Cardiac septum (tissue), 1 donor: Measurements from ENCODE around the gene SBSN. TPM values are rescaled to one million over a fixed set of nuclear protein-coding genes. Genes with fewer than 3 reads are reported as not detected.

Experiments
- DNase-seq: peaks from one replicate; pipeline ENCODE4 v3.0.0-alpha.2; 2020; ENCODE audit warnings: low spot score
- intact Hi-C: fragments of 100-400 bp; cut with DNase I; formaldehyde crosslinking; loops from one replicate; pipeline ENCODE4 v1.14.0; 2022
- long read RNA-seq: library from polyadenylated mRNA; unstranded; transcript quantifications from one replicate; pipeline ENCODE4 v2.0.0, GENCODE V29; 2021
- total RNA-seq: library from RNA; stranded (reverse); fragmentation: NEBNext Ultra II Directional; extraction: Animal tissue kit (Norgen Biotek cat#: 25700); gene quantifications from one replicate; pipeline ENCODE4 v1.2.1, GENCODE V29; 2021
- donor health status: DM: no; HTN: no; CAD: no.

The SBSN gene, protein sequence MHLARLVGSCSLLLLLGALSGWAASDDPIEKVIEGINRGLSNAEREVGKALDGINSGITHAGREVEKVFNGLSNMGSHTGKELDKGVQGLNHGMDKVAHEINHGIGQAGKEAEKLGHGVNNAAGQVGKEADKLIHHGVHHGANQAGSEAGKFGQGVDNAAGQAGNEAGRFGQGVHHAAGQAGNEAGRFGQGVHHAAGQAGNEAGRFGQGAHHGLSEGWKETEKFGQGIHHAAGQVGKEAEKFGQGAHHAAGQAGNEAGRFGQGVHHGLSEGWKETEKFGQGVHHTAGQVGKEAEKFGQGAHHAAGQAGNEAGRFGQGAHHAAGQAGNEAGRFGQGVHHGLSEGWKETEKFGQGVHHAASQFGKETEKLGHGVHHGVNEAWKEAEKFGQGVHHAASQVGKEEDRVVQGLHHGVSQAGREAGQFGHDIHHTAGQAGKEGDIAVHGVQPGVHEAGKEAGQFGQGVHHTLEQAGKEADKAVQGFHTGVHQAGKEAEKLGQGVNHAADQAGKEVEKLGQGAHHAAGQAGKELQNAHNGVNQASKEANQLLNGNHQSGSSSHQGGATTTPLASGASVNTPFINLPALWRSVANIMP
- not detected for total RNA-seq
- long read RNA-seq, result 0 reads

DNA sequence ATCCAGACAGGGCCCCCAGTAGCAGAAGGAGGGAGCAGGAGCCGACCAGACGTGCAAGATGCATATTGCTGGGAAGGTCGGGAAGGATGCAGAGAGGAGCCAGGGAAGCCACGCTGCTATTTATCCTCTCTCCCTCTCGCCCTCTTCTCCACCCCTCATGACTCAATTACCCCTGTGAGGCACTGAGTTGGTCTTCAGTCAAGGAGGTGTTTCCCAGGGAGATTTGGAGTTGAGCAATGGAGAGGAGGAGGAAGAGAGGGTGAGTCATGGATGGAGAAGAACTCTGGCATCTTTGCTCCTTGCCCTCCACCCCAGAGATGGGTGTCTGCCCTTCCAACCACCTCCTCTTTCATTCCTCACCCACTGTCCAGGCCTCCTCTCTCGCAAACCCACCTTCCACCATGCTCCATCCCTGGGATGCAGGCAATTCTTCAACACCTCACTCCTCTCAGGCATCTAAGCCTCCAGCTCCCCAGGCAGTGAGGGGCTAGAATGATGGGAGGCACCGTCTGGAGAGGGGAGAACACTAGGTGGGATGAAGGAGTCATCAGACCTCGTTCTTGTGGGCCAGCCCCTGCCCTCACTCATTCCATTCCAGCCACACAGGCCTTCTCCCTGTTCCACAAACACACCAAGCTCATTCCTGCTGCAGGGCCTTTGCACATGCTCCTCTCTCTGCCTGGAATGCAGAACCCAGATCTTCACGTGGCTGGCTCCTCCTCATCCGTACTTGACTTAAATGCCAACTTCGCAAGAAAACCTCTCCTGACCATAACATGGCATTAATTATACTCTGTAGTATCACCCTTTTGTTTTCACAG is at the start of gene SBSN:
Gene SBSN, minus strand, starts transcription at position 94 of the 821 bp plus-strand sequence. Its CDS starts 30 bp downstream, at position 64.
- intact Hi-C loops, result no loop called here
- no peak for DNase-seq

DNA sequence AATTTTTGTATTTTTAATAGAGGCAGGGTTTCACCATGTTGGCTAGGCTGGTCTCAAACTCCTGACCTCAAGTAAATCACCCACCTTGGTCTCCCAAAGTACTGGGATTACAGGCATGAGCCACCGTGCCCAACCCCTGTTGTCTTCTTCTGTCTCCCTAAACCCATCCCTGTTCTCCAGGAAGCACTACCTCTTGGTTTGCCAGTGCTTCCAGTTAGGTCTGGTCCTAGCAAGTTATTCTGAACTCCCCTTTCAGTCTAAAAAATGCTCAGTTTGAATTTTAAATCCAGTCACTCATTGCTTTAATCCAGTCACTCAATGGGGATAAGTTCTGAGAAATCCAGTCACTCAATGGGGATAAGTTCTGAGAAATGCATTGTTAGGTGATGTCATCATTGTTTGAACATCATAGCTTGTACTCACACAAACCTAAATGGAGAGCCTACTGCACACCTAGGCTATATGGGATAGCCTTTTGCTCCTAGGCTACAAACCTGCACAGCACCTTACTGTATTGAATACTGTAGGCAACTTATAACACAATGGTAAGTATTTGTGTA is 43.4 kb upstream of the SBSN start:
- DNase-seq, result no peak
- intact Hi-C loops, result no loop called here

DNA sequence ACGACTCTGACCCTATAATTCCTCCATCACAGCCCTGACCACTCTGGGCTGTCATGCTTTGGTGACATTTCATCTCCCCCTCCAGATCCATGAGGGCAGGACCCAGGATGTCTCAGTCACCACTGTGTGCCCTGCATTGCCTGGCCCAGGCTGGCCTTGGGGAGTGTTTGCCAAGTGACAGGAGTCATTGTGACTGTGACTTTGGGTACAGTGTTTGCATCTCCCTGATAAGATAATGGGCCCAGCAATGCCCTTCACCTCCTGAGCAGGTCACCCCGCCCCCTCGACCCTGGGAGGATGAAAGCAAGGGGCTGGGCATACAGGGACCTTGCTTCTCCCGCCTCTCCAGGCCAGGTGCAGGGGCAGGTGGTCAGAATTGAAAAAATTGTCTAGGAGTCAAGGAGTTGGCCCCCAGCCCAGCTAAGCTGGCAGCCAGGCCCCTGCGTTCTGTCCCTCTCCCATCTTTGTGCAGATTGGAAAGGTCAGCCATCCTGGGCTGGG is 41.2 kb upstream of the SBSN start:
- intact Hi-C loops, result no loop called here
- peak; percentile 47 for DNase-seq

- intact Hi-C loops, result no loop called here
- no peak for DNase-seq
These were observed 38.6 kb upstream of the SBSN start for GRCh38 chr19:35566738-35567137.

DNA sequence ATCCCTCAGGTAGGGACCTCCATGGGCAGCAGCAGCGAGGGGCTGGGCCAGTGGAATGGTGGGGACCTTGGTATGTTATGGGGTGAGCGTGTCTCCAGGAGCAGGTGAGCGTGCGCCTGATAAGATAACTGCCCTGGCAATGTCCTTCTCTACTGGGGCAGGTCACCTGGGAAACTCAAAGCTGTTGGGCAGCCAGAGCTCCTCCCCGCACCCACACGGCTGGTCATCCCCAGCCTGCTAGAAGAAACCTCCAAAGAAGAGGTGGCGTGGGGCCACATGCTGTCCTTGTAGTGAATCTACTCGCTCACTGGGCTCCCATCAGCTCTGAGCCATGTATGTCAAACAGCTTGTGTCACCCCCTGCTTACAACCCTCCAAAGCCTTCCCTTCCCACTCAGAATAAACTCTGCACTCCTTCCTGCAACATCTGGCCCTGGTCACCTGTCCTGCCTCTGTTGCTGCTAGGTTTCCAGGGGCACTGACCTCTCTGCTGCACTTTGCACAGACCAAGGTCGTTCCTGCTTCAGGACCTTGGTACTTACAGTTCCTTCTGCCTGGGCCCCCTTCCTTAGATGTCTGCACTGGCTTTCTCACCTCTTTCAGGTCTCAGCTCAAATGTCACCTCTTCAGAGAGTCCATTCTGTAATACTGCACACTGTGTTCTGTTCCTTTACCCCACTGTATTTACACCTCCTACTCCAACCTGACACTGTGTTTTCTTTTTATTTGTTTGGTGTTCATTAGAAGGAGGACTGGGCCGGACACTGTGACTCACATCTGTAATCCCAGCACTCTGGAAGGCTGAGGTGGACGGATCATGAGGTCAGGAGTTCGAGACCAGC is 37.1 kb upstream of the SBSN start:
- intact Hi-C loops, result no loop called here
- no peak for DNase-seq

DNA sequence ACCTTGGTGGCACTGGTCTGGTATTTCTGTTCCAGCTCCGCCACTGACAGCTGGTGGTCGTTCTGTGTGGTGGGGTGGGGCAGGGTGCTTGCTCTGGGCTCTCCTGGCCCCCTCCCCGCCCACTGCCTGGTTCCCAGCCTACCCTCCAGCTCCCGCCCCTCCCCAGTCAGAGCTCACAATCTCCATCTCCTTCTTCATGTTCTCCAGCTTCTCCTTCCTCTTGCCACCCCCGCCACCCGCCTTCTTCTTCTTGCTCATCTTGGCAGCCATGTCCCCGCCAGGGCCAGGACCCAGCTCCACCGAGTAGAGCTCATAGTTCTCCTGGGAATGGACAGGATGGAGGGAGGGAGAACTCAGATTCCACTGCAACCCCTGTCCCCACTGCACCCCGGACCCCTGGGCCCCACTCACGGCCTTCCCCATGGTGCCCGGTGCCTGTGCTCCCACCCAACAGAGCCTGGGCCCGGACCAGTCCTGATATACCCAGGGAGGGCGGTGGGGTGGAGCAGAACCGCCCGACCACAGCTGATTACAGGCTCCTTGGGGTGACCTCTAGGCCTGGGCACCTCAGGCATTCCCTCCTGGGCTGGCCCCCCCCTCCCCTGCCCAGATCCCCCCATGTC is 35.2 kb upstream of the SBSN start, which contains the start of gene ATP4A:
Gene ATP4A, minus strand, starts transcription at position 452 of the 623 bp plus-strand sequence. Its CDS starts 29 bp downstream, at position 423.
- DNase-seq, result no peak

DNA sequence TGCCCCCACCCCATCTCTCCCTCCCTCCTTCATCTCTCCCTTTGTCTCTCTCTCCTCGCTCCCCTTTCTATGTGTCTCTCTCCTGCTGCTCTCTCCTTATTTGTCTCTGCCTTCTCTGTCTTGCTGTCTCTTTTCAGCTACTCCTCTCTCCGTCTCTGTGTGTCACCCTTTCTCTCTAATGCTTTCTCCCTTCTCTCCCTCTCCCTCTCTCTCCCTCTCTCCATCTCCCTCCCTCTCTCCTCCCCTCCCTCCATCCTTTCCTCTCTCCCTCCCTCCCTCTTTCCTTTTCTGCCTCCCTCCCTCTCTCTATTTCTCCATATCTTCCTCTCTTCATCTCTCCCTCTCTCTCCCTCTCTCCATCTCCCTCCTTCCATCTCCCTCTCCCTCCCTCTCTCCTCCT is 34.7 kb upstream of the SBSN start:
- intact Hi-C loops, result no loop called here
- DNase-seq, result no peak

More for the DNA sequence above, 35.2 kb upstream of the SBSN start, which contains the start of gene ATP4A:
- intact Hi-C loops, result no loop called here

DNA sequence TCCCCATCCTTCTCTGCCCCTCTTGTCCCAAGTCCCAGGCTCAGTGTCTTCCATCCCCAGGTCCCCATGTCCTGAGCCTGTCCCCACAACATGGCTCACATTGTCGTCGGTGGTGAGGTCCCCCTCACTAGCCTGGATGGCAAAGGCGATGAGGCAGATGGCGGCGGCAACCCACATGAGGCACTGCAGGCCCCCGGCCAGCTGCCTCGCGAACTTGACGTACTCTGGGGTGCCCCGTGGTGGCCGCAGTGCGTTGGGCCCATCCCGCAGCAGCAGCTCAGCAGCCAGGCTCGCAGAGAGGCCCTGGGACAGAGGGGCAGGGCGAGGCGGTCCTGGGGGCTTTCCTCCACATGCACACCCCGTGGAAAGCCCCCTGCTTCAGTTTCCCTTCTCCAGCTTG is 34.2 kb upstream of the SBSN start:
- DNase-seq, result no peak
- intact Hi-C loops, result no loop called here

GRCh38 chr19:35561436-35561835 is 33.3 kb upstream of the SBSN start:
- intact Hi-C loops, result no loop called here
- DNase-seq, result no peak

DNA sequence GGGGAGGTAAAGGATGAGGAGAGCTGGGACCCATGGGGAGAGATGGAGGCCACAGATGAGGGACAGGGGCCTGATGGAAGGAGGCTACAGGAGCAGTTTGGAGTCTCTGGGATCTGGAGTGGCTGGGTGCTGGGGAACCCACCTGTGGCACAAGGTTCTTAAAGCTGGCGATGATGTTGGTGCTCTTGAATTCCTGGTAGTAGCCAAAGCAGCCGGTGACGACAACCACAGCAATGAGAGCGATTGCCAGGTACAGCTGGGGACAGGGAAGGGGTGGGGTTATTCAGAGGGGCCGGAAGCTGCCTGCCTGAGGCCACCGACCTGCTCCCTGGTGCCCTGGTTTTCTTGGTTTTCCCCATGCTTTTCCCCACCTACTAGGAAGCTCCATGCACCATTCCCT is 32.6 kb upstream of the SBSN start:
- intact Hi-C loops, result no loop called here
- no peak for DNase-seq

GRCh38 chr19:35560271-35560670 is 32.2 kb upstream of the SBSN start:
- no peak for DNase-seq
- intact Hi-C loops, result no loop called here

GRCh38 chr19:35559781-35560180 is 31.7 kb upstream of the SBSN start:
- DNase-seq, result no peak
- intact Hi-C loops, result no loop called here

DNA sequence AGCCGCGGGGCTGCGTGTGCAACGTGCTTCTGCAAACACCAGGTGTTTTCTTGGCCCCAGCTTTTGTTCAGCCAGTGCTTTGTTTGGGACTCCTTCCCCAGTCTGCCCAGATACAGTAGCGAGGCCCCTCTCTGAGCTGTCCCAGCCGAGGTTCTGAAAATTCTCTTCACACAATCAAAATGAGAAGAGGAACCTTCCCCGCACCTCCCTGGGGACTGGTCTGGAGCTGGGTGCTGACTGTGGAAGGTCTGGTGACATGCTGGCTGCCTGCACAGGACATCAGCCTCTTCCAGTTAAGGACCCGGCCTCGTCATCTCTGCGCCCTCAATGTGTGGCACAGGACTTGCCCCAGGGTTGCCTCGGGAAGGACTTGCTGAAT is 31.2 kb upstream of the SBSN start:
- intact Hi-C loops, result no loop called here
- DNase-seq, result no peak

- DNase-seq, result no peak
- intact Hi-C loops, result no loop called here
These were observed 30.5 kb upstream of the SBSN start for GRCh38 chr19:35558400-35559280.

- no peak for DNase-seq
These were observed 29.7 kb upstream of the SBSN start for GRCh38 chr19:35557539-35558399.

GRCh38 chr19:35556846-35557538 is 28.9 kb upstream of the SBSN start:
- intact Hi-C loops, result no loop called here
- DNase-seq, result no peak

More at GRCh38 chr19:35557539-35558399, 29.7 kb upstream of the SBSN start:
- intact Hi-C loops, result no loop called here
